HEK293 (cell line): Measurements from ENCODE around the gene NECTIN1.

ENCODE experiments used
- CTCF ChIA-PET: fragments of 350-600 bp; formaldehyde crosslinking; extraction: SDS; loops from one replicate; lab custom pipeline; 2021; ENCODE audit warnings: antibody characterized with exemption; lab: Yijun Ruan, JAX
- POLR2A ChIA-PET: fragments of 300-600 bp; formaldehyde crosslinking; extraction: SDS; loops from one replicate; lab custom pipeline; 2020; ENCODE audit warnings: antibody characterized with exemption, inconsistent platforms; lab: Yijun Ruan, JAX
- H3K27ac ChIP-seq: fragments of 200-500 bp; sonication (Bioruptor generic); 2 replicates; pipeline ENCODE4 v1.5.1; 2014; ENCODE audit warnings: low read depth, low read length, control low read depth, inconsistent platforms; ENCODE audit errors: extremely low read depth
- H3K36me3 ChIP-seq, 2 experiments: fragments of 200-500 bp in 1 of 2; sonication (Bioruptor generic) in 1 of 2; 1 replicate in 1 of 2; 2 replicates in 1 of 2; pipeline ENCODE4 v1.5.1; 2014 to 2017; ENCODE audit warnings: inconsistent platforms in 2 of 2, low read length in 2 of 2; ENCODE audit not compliant: control insufficient read depth in 2 of 2, insufficient read depth in 1 of 2
- H3K4me1 ChIP-seq: fragments of 200-500 bp; sonication (Bioruptor generic); 2 replicates; pipeline ENCODE4 v1.5.1; 2014; ENCODE audit warnings: mild to moderate bottlenecking, low read length, inconsistent platforms; ENCODE audit not compliant: control insufficient read depth, insufficient read depth
- H3K4me3 ChIP-seq: 2 replicates; pipeline ENCODE4 v1.5.1; 2011; ENCODE audit warnings: low read depth, mild to moderate bottlenecking, control low read depth, low read length, moderate library complexity
- H3K9me3 ChIP-seq: fragments of 200-500 bp; sonication (Bioruptor generic); 2 replicates; pipeline ENCODE4 v1.5.1; 2014; ENCODE audit warnings: low read depth, low read length, inconsistent platforms; ENCODE audit not compliant: control insufficient read depth, insufficient read depth
- BCL6B ChIP-seq: fragments of 450-650 bp; formaldehyde crosslinking; IDR thresholded peaks from 2 replicates; pipeline ENCODE4 v1.5.1; 2017; ENCODE audit warnings: missing biosample characterization, missing genetic modification characterization
- GFI1B ChIP-seq: fragments of 450-650 bp; formaldehyde crosslinking; IDR thresholded peaks from 2 replicates; pipeline ENCODE4 v1.5.1; 2016; ENCODE audit warnings: missing biosample characterization, missing genetic modification characterization
- GLI2 ChIP-seq: fragments of 450-650 bp; formaldehyde crosslinking; IDR thresholded peaks from 2 replicates; pipeline ENCODE4; 2017; ENCODE audit warnings: missing biosample characterization, missing genetic modification characterization, low read depth, borderline replicate concordance
- HOXC10 ChIP-seq: sonication (generic); formaldehyde crosslinking; IDR thresholded peaks from 2 replicates; pipeline ENCODE4 v1.8.1; 2023; ENCODE audit warnings: mild to moderate bottlenecking, missing genetic modification reagents
- REST ChIP-seq: fragments of 450-650 bp; formaldehyde crosslinking; IDR thresholded peaks from 2 replicates; pipeline ENCODE4 v1.5.1; 2016; ENCODE audit warnings: missing biosample characterization, missing genetic modification characterization
- ZEB2 ChIP-seq: fragments of 450-650 bp; formaldehyde crosslinking; IDR thresholded peaks from 2 replicates; pipeline ENCODE4 v1.5.1; 2016; ENCODE audit warnings: missing biosample characterization, missing genetic modification characterization
- ZIC2 ChIP-seq: fragments of 450-650 bp; formaldehyde crosslinking; IDR thresholded peaks from 2 replicates; pipeline ENCODE4 v1.5.1; 2016; ENCODE audit warnings: missing biosample characterization, missing genetic modification characterization
- ZNF202 ChIP-seq: fragments of 450-650 bp; formaldehyde crosslinking; IDR thresholded peaks from 2 replicates; pipeline ENCODE4 v1.5.1; 2016; ENCODE audit warnings: missing biosample characterization, missing genetic modification characterization, borderline replicate concordance
- ZNF324 ChIP-seq: fragments of 450-650 bp; formaldehyde crosslinking; IDR thresholded peaks from 2 replicates; pipeline ENCODE4 v1.5.1; 2016; ENCODE audit warnings: missing biosample characterization, missing genetic modification characterization
- ZNF426 ChIP-seq: fragments of 450-650 bp; formaldehyde crosslinking; IDR thresholded peaks from 2 replicates; pipeline ENCODE4 v1.5.1; 2017; ENCODE audit warnings: missing biosample characterization, missing genetic modification characterization, mild to moderate bottlenecking, inconsistent platforms, moderate library complexity
- ZNF501 ChIP-seq: fragments of 450-650 bp; formaldehyde crosslinking; IDR thresholded peaks from 2 replicates; pipeline ENCODE4 v1.5.1; 2016; ENCODE audit warnings: missing biosample characterization, missing genetic modification characterization
- ZNF514 ChIP-seq: fragments of 450-650 bp; formaldehyde crosslinking; IDR thresholded peaks from 2 replicates; pipeline ENCODE4 v1.5.1; 2016; ENCODE audit warnings: missing biosample characterization, missing genetic modification characterization
- ZNF658 ChIP-seq: fragments of 450-650 bp; formaldehyde crosslinking; IDR thresholded peaks from 2 replicates; pipeline ENCODE4; 2016; ENCODE audit warnings: missing biosample characterization, missing genetic modification characterization
- ZNF843 ChIP-seq: fragments of 450-650 bp; formaldehyde crosslinking; IDR thresholded peaks from 2 replicates; pipeline ENCODE4 v1.5.1; 2016; ENCODE audit warnings: missing biosample characterization, missing genetic modification characterization
- ZSCAN5A ChIP-seq: fragments of 450-650 bp; formaldehyde crosslinking; IDR thresholded peaks from 2 replicates; pipeline ENCODE4 v1.5.1; 2016; ENCODE audit warnings: missing biosample characterization, missing genetic modification characterization

Gene NECTIN1

GRCh38 chr11:119666061-119666460 lies 62.9 kb downstream of the NECTIN1 start:
- ChIA-PET CTCF (interaction anchor here (1.5 to 5.1 kb wide), 2 partner anchors 63 to 442 kb away, joined by 7 to 40 read pairs (median 10); partner anchors contain the start of gene NECTIN1), POLR2A (no interaction called here)
- Histone ChIP-seq H3K36me3 (peaks cover 0 to 8% of the 10 kb centered on the region in 2 experiments; a peak in 1 of 3 replicates), H3K4me1 (no peaks in the 10 kb centered on the region), H3K27ac (no peak overlapping the region), H3K4me3 (no peak overlapping the region), H3K9me3 (no peaks in the 10 kb centered on the region)
- TF ChIP-seq REST: no peak
- no peak for TF ChIP-seq BCL6B
- TF ChIP-seq GLI2 (tag by site-specific recombination): no peak

GRCh38 chr11:119664701-119665420 lies 64.1 kb downstream of the NECTIN1 start:
- ChIA-PET CTCF (interaction anchor here (0.8 to 5.1 kb wide), 3 partner anchors 65 to 443 kb away, joined by 3 to 40 read pairs (median 7); partner anchors contain the start of gene NECTIN1), POLR2A (no interaction called here)
- TF ChIP-seq ZNF514 (no peak), ZNF501 (tag by site-specific recombination) (no peak), ZNF426 (no peak), ZIC2 (tag by site-specific recombination) (no peak), ZNF202 (tag by site-specific recombination) (no peak), ZEB2 (tag by site-specific recombination) (no peak), GFI1B (tag by site-specific recombination) (no peak), ZNF843 (no peak), ZNF324 (tag by site-specific recombination) (no peak), ZNF658 (tag by site-specific recombination) (no peak), HOXC10 (CRISPR knock-in tag) (no peak), BCL6B (no peak), ZSCAN5A (tag by site-specific recombination) (no peak)
- Histone ChIP-seq H3K4me1 (no peaks in the 10 kb centered on the region), H3K36me3 (peaks cover 0 to 8% of the 10 kb centered on the region in 2 experiments; a peak in 1 of 3 replicates), H3K9me3 (no peaks in the 10 kb centered on the region), H3K27ac (no peak overlapping the region), H3K4me3 (no peak overlapping the region)
